GM19035 (cell line): ENCODE measurements around the gene FCN3.

ENCODE experiments used
- ATAC-seq: cut with Tn5 transposase; IDR thresholded peaks from one replicate; pipeline ENCODE4 v1.9.1; 2021; ENCODE audit not compliant: unreplicated experiment

Gene FCN3

GRCh38 chr1:27360159-27361043 is 14.2 kb downstream of the FCN3 start:
- no peak for ATAC-seq

GRCh38 chr1:27359822-27360158 is 14.8 kb downstream of the FCN3 start:
- no peak for ATAC-seq

- ATAC-seq: no peak
Measured at GRCh38 chr1:27358928-27359313, 15.7 kb downstream of the FCN3 start.

- ATAC-seq: no peak
Measured at GRCh38 chr1:27358038-27358927, 16.3 kb downstream of the FCN3 start.

- no peak for ATAC-seq
Measured at GRCh38 chr1:27357281-27358037, 17.2 kb downstream of the FCN3 start.

- no peak for ATAC-seq
Measured at GRCh38 chr1:27356619-27357280, 17.9 kb downstream of the FCN3 start.

GRCh38 chr1:27356277-27356618 is 18.4 kb downstream of the FCN3 start:
- ATAC-seq: no peak

GRCh38 chr1:27355683-27356082 is 18.9 kb downstream of the FCN3 start:
- ATAC-seq: no peak

GRCh38 chr1:27353629-27354028 is 21.0 kb downstream of the FCN3 start:
- ATAC-seq: no peak

- ATAC-seq: no peak
Measured at GRCh38 chr1:27353166-27353565, 21.5 kb downstream of the FCN3 start.

GRCh38 chr1:27351541-27352107 is 23.0 kb downstream of the FCN3 start:
- no peak for ATAC-seq

- ATAC-seq: no peak
Measured at GRCh38 chr1:27350663-27351540, 23.7 kb downstream of the FCN3 start.

GRCh38 chr1:27349784-27350662 is 24.6 kb downstream of the FCN3 start:
- ATAC-seq: no peak

GRCh38 chr1:27348861-27349783 is 25.5 kb downstream of the FCN3 start:
- ATAC-seq: no peak

GRCh38 chr1:27346991-27347624 is 27.5 kb downstream of the FCN3 start:
- no peak for ATAC-seq

GRCh38 chr1:27346357-27346756 is 28.3 kb downstream of the FCN3 start:
- ATAC-seq: no peak

GRCh38 chr1:27345272-27345671 is 29.4 kb downstream of the FCN3 start:
- no peak for ATAC-seq
